ENCODE measurements around the gene HS3ST5. TPM values are rescaled to one million over a fixed set of nuclear protein-coding genes. Genes with fewer than 3 reads are reported as not detected.

The HS3ST5 gene
- total RNA-seq, 1 experiment from 2014 or later = not detected

- ChIA-PET CTCF (no interaction called here), RAD21 (ENCODE audit: low non-redundant PET in 1 of 2, low total read pairs in 2 of 2, uncharacterized antibody in 2 of 2, unreplicated experiment in 2 of 2) (no interaction called here), POLR2A (no interaction called here)
- intact Hi-C loops (cut with micrococcal nuclease) = no loop called here
- no peak for ATAC-seq
- Histone ChIP-seq H3K79me2 (ENCODE audit: insufficient read depth, low read length) (no peaks in the 10 kb centered on the region), H4K20me1 (ENCODE audit: insufficient read depth) (no peaks in the 10 kb centered on the region; the same call in 1 of the 2 replicates), H3K4me3 (replicated peaks in 1 of 2; ENCODE audit: low read depth in 1 of 2, low read length in 2 of 2) (no peak overlapping the region), H2AFZ (ENCODE audit: low read depth, low read length, poor library complexity, severe bottlenecking) (no peak overlapping the region), H3K4me1 (ENCODE audit: control insufficient read depth in 1 of 2, insufficient read depth in 2 of 2, low read length in 2 of 2) (no peaks in the 10 kb centered on the region), H3K36me3 (ENCODE audit: control insufficient read depth in 1 of 2, insufficient read depth in 2 of 2, low read length in 2 of 2) (no peaks in the 10 kb centered on the region), H3K27ac (ENCODE audit: low read depth, low read length) (no peak overlapping the region), H3K27me3 (ENCODE audit: insufficient read depth, low read length) (peaks cover 21% of the 10 kb centered on the region), H3K4me2 (ENCODE audit: low read length) (no peak overlapping the region), H3K9me2 (ENCODE audit: insufficient read depth) (no peaks in the 10 kb centered on the region; the same call in 1 of the 2 replicates), H3K9me3 (ENCODE audit: control insufficient read depth in 1 of 2, insufficient read depth in 1 of 2, low read depth in 1 of 2, low read length in 2 of 2) (no peaks in the 10 kb centered on the region), H3K9ac (ENCODE audit: low read length) (no peak overlapping the region)
- BruUV-seq (replicated peaks) = no TSS peak
- TF ChIP-seq RAD21 (IDR thresholded peaks at IDR 0.05; ENCODE audit: low read depth) = no peak
- TF ChIP-seq TCF7L2 (IDR thresholded peaks at IDR 0.05; ENCODE audit: borderline replicate concordance, extremely low read depth, insufficient read depth, insufficient read length) = no peak
- no peak for TF ChIP-seq MAX (IDR thresholded peaks at IDR 0.05)
- no peak for DNase-seq (ENCODE audit: low read depth, low spot score)
These were observed 82.0 kb downstream of the HS3ST5 start for GRCh38 chr6:114260810-114261209.

GRCh38 chr6:114258376-114258775, 84.4 kb downstream of the HS3ST5 start:
- H3K4me1 ChIP-seq (ENCODE audit: control insufficient read depth in 1 of 2, insufficient read depth in 2 of 2, low read length in 2 of 2) = no peaks in the 10 kb centered on the region
- BruUV-seq (replicated peaks) = no TSS peak
- no peaks in the 10 kb centered on the region; the same call in 1 of the 2 replicates for H3K9me2 ChIP-seq (ENCODE audit: insufficient read depth)
- H3K27ac ChIP-seq (ENCODE audit: low read depth, low read length) = no peak overlapping the region
- TF ChIP-seq JUND (IDR thresholded peaks at IDR 0.05) (no peak), SP1 (IDR thresholded peaks at IDR 0.05; ENCODE audit: low read depth) (no peak), ZFX (IDR thresholded peaks at IDR 0.05) (no peak), CTCF (IDR thresholded peaks at IDR 0.05 in 2 of 3, conservative IDR thresholded peaks at IDR 0.05 in 1 of 3; ENCODE audit: borderline replicate concordance in 1 of 3, insufficient read depth in 1 of 3, low read depth in 2 of 3, low read length in 2 of 3) (no peak), POLR2AphosphoS5 (IDR thresholded peaks at IDR 0.05; ENCODE audit: low read depth, low read length) (no peak), YY1 (IDR thresholded peaks at IDR 0.05; ENCODE audit: extremely low read depth, insufficient replicate concordance, low read depth, low read length) (no peak), SRF (IDR thresholded peaks at IDR 0.05; ENCODE audit: low read depth) (no peak), CEBPB (IDR thresholded peaks at IDR 0.05; ENCODE audit: low read depth) (no peak), EGR1 (IDR thresholded peaks at IDR 0.05; ENCODE audit: low read depth) (no peak), FOSL1 (IDR thresholded peaks at IDR 0.05; ENCODE audit: low read depth) (no peak)
- ChIA-PET POLR2A (no interaction called here), CTCF (no interaction called here), RAD21 (ENCODE audit: low non-redundant PET in 1 of 2, low total read pairs in 2 of 2, uncharacterized antibody in 2 of 2, unreplicated experiment in 2 of 2) (no interaction called here)
- H4K20me1 ChIP-seq (ENCODE audit: insufficient read depth) = no peaks in the 10 kb centered on the region; the same call in 1 of the 2 replicates
- H3K4me2 ChIP-seq (ENCODE audit: low read length) = no peak overlapping the region
- no peak overlapping the region for H2AFZ ChIP-seq (ENCODE audit: low read depth, low read length, poor library complexity, severe bottlenecking)
- H3K79me2 ChIP-seq (ENCODE audit: insufficient read depth, low read length) = no peaks in the 10 kb centered on the region
- peaks cover 25% of the 10 kb centered on the region for H3K27me3 ChIP-seq (ENCODE audit: insufficient read depth, low read length)
- ATAC-seq = no peak
- no peak for DNase-seq (ENCODE audit: low read depth, low spot score)
- H3K4me3 ChIP-seq (replicated peaks in 1 of 2; ENCODE audit: low read depth in 1 of 2, low read length in 2 of 2) = no peak overlapping the region
- H3K9ac ChIP-seq (ENCODE audit: low read length) = no peak overlapping the region
- no peaks in the 10 kb centered on the region for H3K9me3 ChIP-seq (ENCODE audit: control insufficient read depth in 1 of 2, insufficient read depth in 1 of 2, low read depth in 1 of 2, low read length in 2 of 2)
- H3K36me3 ChIP-seq (ENCODE audit: control insufficient read depth in 1 of 2, insufficient read depth in 2 of 2, low read length in 2 of 2) = no peaks in the 10 kb centered on the region
- intact Hi-C loops (cut with micrococcal nuclease) = no loop called here

Measured in HCT116 (cell line).